Mesodermal cell (in vitro differentiated cells): ENCODE data around the gene SHISA3. TPM values are rescaled to one million over a fixed set of nuclear protein-coding genes. Genes with fewer than 3 reads are reported as not detected.
A peak's percentile ranks its signal among the peaks of the same experiment; 100 is the strongest.

Experiments
- H3K27ac ChIP-seq: 2 replicates; pipeline ENCODE4 v1.7.0; 2013; ENCODE audit warnings: mild to moderate bottlenecking, low read depth, low read length, moderate library complexity; ENCODE audit not compliant: severe bottlenecking
- H3K36me3 ChIP-seq: 2 replicates; pipeline ENCODE4 v1.7.1; 2013; ENCODE audit warnings: mild to moderate bottlenecking, low read length, moderate library complexity; ENCODE audit not compliant: control insufficient read depth, insufficient read depth
- H3K4me1 ChIP-seq: one replicate; pipeline ENCODE4 v1.7.1; 2013; ENCODE audit warnings: mild to moderate bottlenecking, low read length; ENCODE audit not compliant: insufficient read depth, control insufficient read depth, poor library complexity, severe bottlenecking
- H3K4me3 ChIP-seq: 2 replicates; pipeline ENCODE4 v1.7.0; 2013; ENCODE audit warnings: low read length, control low read depth, mild to moderate bottlenecking; ENCODE audit not compliant: insufficient read depth, poor library complexity, severe bottlenecking; ENCODE audit errors: extremely low read depth
- H3K9me3 ChIP-seq: 2 replicates; pipeline ENCODE4 v1.7.1; 2013; ENCODE audit warnings: mild to moderate bottlenecking, low read length, moderate library complexity; ENCODE audit not compliant: control insufficient read depth
- WGBS, 2 experiments: methylation state at CpG; one replicate each; pipeline ENCODE4 v1.1.5; 2013; ENCODE audit warnings: missing lambda C conversion rate in 2 of 2; ENCODE audit not compliant: insufficient coverage in 2 of 2; 5-methylcytosine and 5-hydroxymethylcytosine counted together
- polyA plus RNA-seq, 2 experiments: library from polyadenylated mRNA; stranded (reverse); fragments of 50-300 nt; gene quantifications; one replicate each; pipeline ENCODE4 v1.2.3, GENCODE V29; 2013

The SHISA3 gene
- polyA plus RNA-seq (2013, experiment 1 of 2), result 0.88 TPM
- 1.5 TPM for polyA plus RNA-seq (2013, experiment 2 of 2)

DNA sequence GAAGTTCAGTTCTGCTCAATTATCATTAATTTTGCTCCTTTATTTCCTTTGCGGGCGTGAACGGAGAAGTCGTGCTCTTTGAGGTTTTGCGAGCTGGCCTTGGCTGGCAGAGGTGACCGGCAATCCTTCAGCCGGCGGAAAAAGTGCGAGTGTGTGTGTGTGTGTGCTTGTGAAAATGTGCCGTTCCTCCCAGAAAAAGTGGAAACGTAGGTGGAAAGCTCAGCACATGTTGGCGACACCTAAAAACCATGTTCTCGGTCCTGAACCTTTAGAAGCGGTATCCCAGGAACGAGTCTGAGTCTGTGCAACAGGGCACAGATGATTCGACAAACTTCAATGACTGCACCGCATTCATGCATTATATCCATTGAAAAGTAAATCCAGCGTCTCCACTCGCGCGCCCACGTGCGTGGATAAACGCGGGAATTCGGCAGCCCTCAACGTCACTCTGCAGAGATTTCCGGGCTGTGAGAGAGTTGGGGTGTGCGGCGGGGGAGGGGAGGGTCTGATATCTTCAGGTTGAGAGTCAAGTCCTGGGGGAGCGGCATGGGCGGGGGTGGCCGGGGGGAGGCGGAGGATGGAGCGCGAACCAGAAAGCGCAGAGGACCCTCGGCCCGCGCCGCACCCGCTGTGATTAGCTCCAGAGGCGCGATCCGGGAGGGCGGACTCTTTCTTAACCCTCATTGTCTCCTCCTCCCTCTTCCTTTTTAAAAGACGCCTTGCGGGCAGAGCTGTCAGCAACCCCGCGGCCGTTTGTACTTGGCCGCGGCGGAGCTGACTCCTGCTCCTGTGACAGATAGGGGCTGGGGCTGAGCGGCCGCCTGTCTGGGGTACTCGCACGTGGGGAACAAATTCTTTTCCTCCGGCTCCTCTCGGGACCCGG is at the start of gene SHISA3:
Gene SHISA3 (plus strand): TSS at position 737 of the 883 bp plus-strand sequence. CDS start 569 bp downstream, outside the sequence.
- H3K9me3 ChIP-seq, result no peaks in the 10 kb centered on the region
- peak within 1 kb of the TSS; percentile 38 for H3K4me3 ChIP-seq
- 1 to 2% methylated on average over 31 to 37 of the region's 61 CpGs for WGBS, 2 experiments
- no peaks in the 10 kb centered on the region for H3K36me3 ChIP-seq
- H3K4me1 ChIP-seq, result no peaks in the 10 kb centered on the region
- H3K27ac ChIP-seq, result no peak within 1 kb of the TSS

DNA sequence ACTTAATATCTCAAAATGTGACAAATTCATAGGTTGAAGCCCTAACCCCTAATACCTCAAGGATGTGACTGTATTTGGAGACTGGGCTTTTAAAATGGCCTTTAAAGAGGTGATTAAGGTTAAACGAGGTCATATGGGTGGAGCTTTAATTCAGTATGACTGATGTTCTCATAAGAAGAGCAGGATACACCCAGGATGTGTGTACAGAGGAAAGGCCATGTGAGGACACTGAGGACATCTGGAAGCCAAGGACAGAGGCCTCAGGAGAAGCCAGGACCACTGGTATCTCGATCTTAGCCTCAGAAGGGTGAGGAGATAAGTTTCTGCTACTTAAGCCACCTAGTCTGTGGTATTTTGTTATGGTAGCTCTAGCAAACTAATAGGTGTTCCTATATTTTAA is 49.0 kb upstream of the SHISA3 start:
- 88 to 100% methylated on average over 2 of the region's 2 CpGs for WGBS, 2 experiments
- Histone ChIP-seq H3K36me3 (no peaks in the 10 kb centered on the region), H3K4me3 (no peak overlapping the region), H3K4me1 (peaks cover 3% of the 10 kb centered on the region), H3K27ac (no peak overlapping the region), H3K9me3 (no peaks in the 10 kb centered on the region)

DNA sequence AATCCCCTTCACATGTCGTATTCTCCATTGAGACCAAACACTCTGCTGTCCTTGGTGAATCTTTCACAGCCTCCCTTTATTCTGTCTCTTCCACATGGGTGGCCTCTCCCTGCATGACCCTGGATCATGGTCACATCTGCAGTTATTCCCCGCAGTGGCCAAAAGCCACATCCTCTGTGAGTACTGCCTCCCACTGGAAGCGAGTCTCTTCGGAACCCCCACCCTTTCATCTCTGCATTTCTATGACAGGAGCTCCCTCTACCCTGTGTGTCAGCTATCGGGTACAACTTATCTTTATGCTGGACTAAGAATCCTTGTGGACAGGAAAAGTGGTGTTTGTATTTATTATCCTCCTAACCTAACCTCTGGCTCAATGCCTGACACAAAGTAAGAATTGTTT is 48.6 kb upstream of the SHISA3 start:
- no peaks in the 10 kb centered on the region for H3K9me3 ChIP-seq
- H3K4me1 ChIP-seq, result peaks cover 3% of the 10 kb centered on the region
- H3K4me3 ChIP-seq, result no peak overlapping the region
- WGBS, 2 experiments, result 87 to 95% methylated on average over 4 of the region's 5 CpGs
- no peaks in the 10 kb centered on the region for H3K36me3 ChIP-seq
- H3K27ac ChIP-seq, result no peak overlapping the region

DNA sequence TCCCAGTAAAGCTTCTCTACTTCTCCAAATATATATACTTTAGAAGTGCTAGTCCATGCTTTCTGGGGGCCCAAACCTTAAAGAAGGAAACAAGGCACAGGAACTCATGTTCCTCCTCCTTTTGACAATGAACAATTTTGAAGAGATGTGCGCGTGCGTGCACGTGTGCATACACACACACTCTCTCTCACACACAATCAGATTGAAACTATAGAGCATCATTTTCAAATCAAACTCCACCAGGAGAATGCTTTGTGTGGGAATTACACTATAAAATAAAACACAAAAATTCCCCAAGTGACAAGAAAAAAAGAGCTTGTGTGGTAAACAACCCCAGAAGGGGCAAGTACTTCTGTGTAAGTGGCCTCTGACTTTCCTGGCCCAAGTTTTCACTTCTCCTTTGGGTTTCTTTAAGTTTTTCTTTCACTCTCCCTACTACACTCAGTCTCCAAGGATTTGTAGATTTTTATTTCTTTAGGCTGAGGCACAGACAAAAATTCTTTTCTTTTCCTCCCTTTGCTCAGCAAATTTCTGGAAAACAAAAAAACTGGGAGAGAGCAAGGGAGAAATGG is 46.6 kb upstream of the SHISA3 start:
- no peaks in the 10 kb centered on the region for H3K36me3 ChIP-seq
- no peak overlapping the region for H3K4me3 ChIP-seq
- H3K4me1 ChIP-seq, result no peaks in the 10 kb centered on the region
- no peaks in the 10 kb centered on the region for H3K9me3 ChIP-seq
- WGBS, 2 experiments, result 100% methylated on average over 2 of the region's 4 CpGs; no CpG with 5 or more reads in 1 of the 2 experiments
- no peak overlapping the region for H3K27ac ChIP-seq

DNA sequence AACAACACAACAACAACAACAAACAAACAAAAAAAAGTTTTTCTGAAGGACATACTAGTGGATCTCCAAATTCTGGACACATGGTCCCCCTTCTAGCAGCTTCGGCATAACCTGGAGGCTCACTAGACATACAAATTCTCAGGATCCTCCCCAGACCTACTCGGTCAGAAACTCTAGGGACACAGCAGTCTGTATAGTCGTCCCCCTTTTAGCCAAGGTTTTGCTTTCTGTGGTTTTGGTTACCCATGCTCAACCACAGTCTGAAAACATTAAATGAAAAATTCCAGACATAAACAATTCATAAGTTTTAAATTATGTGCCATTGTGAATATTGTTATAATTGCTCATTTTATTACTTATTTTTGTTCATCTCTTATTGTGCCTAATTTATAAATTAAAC is 45.2 kb upstream of the SHISA3 start:
- Histone ChIP-seq H3K36me3 (no peaks in the 10 kb centered on the region), H3K27ac (no peak overlapping the region), H3K9me3 (no peaks in the 10 kb centered on the region), H3K4me3 (no peak overlapping the region), H3K4me1 (no peaks in the 10 kb centered on the region)
- WGBS, 2 experiments, result 74 to 100% methylated on average over 2 of the region's 3 CpGs

DNA sequence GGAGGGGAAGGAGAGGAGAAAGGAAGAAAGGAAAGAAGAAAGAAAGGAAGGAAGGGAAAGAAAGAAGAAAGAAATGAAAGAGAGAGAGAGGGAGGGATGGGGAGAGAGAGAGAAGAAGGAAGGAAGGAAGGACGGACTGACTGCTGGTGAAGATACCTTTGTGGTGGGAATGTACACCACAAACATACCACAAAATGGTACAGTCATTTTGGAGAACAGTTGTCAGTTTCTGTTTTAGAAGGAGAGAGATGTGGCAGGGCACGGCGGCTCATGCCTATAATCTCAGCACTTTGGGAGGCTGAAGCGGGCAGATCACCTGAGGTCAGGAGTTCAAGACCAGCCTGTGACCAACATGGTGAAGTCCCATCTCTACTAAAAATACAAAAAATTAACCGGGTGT is 40.0 kb upstream of the SHISA3 start:
- Histone ChIP-seq H3K9me3 (no peaks in the 10 kb centered on the region), H3K4me3 (no peak overlapping the region), H3K4me1 (no peaks in the 10 kb centered on the region), H3K36me3 (no peaks in the 10 kb centered on the region), H3K27ac (no peak overlapping the region)
- 97 to 100% methylated on average over 2 to 4 of the region's 5 CpGs for WGBS, 2 experiments

DNA sequence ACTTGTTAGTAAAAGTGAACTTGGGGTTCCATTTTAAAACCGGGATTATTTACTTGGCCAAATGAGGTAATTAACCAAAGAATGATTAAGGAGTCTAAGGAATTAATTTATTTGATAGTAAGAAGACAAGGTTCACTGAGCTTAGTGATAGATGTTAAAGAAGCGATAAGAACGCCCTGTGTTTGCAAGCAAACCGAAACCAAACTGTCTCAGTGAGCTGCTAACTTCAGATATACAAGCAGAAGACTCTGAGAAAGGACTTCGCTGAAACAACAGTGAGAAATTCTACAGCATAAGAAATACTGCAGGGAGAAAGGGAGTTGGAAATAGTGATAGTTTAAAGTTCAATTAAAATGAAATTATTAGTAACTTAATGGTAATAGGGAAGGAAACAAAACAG is 37.6 kb upstream of the SHISA3 start:
- 86 to 94% methylated on average over 4 to 5 of the region's 5 CpGs for WGBS, 2 experiments
- Histone ChIP-seq H3K9me3 (no peaks in the 10 kb centered on the region), H3K4me1 (no peaks in the 10 kb centered on the region), H3K36me3 (no peaks in the 10 kb centered on the region), H3K4me3 (no peak overlapping the region), H3K27ac (no peak overlapping the region)

DNA sequence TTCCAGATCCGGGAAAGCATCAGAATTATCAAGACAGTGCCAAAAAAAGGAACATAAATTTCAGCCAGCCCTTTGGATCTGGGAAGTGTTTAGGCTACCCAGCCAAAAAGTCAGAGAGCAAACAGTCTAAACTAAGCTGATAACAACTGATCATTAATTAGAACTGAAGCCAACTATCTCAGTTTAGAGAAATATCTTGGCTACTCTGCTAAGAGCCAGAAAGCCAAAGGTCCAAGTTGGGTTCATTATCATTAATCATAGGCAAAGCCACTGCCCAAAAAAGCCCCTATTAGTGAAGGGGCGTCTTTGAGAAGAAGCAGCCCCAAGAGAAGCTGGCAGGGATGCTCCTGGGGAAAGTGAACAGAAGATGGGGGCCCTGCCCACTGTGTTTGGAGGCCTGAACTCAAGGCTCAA is 37.0 kb upstream of the SHISA3 start:
- WGBS, 2 experiments, result 75 to 93% methylated on average over 2 of the region's 2 CpGs
- H3K9me3 ChIP-seq, result no peaks in the 10 kb centered on the region
- no peak overlapping the region for H3K27ac ChIP-seq
- H3K36me3 ChIP-seq, result no peaks in the 10 kb centered on the region
- no peak overlapping the region for H3K4me3 ChIP-seq
- H3K4me1 ChIP-seq, result no peaks in the 10 kb centered on the region

DNA sequence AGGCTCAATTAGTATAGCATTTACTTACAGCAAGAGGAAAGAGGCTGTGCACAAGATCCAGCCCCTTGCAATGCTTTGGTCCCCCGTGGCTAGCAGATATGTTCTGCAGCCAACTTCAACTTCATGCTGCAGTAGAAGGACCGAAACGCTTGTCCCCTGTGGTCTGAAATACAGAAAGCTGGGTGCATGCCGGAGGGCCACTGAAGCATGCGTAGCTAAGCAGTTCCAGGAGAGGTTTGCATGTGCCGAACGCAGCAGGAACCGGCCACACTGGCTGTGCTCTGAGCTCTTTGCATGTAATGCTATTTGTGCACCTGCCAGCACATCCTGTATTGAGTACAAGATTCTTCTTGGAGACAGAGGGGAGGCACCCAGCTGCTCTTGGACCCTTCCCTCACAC is 35.8 kb upstream of the SHISA3 start:
- no peak overlapping the region for H3K4me3 ChIP-seq
- H3K36me3 ChIP-seq, result no peaks in the 10 kb centered on the region
- H3K27ac ChIP-seq, result no peak overlapping the region
- WGBS, 2 experiments, result 92 to 93% methylated on average over 8 of the region's 8 CpGs
- H3K9me3 ChIP-seq, result no peaks in the 10 kb centered on the region
- no peaks in the 10 kb centered on the region for H3K4me1 ChIP-seq

DNA sequence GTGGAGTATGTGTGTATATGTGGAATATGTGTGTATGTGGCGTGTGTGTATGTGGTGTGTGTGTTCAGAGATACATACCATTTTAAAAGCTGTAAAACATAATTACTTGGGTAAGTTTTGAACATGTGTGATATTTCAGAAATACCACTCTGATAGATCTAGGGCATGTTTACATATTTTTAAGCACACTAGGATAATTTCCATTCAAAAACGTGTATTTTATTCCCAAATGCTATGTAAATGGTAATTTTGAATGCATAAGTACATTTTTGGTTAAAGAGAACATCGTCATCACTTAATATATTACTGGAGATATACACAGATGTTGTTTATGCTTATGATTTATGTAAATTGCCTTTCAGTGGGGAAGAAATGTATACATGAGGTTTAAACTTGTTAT is 34.7 kb upstream of the SHISA3 start:
- Histone ChIP-seq H3K4me3 (no peak overlapping the region), H3K4me1 (no peaks in the 10 kb centered on the region), H3K27ac (no peak overlapping the region), H3K9me3 (no peaks in the 10 kb centered on the region), H3K36me3 (no peaks in the 10 kb centered on the region)
- WGBS, 2 experiments, result no CpG with 5 or more reads among the region's 3 CpGs

DNA sequence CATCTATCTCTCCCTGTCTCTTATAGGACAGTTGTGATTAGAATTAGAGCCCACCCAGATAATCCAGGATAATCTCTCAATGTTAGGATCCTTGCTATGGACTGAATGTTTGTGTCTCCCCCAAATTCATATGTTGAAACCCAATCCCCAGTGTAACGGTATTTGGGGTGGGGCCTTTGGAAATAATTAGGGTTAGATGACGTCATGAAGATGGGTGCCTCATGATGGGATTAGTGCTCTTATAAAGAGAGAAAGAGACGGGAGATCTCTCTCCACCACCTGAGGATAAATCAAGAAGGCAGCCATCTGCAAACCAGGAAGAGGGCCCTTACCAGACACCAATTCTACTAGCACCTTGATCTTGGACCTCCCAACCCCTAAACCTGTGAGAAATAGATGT is 33.7 kb upstream of the SHISA3 start:
- Histone ChIP-seq H3K4me3 (no peak overlapping the region), H3K4me1 (no peaks in the 10 kb centered on the region), H3K9me3 (no peaks in the 10 kb centered on the region), H3K27ac (no peak overlapping the region), H3K36me3 (no peaks in the 10 kb centered on the region)
- 80% methylated on average over 1 of the region's 3 CpGs for WGBS, 2 experiments
